Measurements from ENCODE around the gene MYO9B.

Gene MYO9B

GRCh38 chr19:17248011-17248776, 172.6 kb downstream of the MYO9B start:
- H3K4me2 ChIP-seq (ENCODE audit: low read length), result no peak overlapping the region
- no peaks in the 10 kb centered on the region for H4K20me1 ChIP-seq (ENCODE audit: insufficient read depth, low read length)
- H3K9me3 ChIP-seq (ENCODE audit: low read length), result no peaks in the 10 kb centered on the region
- H3K9me2 ChIP-seq (ENCODE audit: low read depth, low read length), result no peaks in the 10 kb centered on the region
- no peaks in the 10 kb centered on the region for H3K27me3 ChIP-seq (ENCODE audit: insufficient read depth, low read length)
- no peaks in the 10 kb centered on the region for H3F3A ChIP-seq (ENCODE audit: insufficient read depth, low read length)
- H2AFZ ChIP-seq (ENCODE audit: low read length), result no peak overlapping the region
- H3K9ac ChIP-seq (ENCODE audit: low read length), result no peak overlapping the region
- no peak overlapping the region for H3K4me3 ChIP-seq (ENCODE audit: low read depth, low read length, poor library complexity, severe bottlenecking)
- no peak overlapping the region for H3K27ac ChIP-seq (ENCODE audit: low read depth, low read length, poor library complexity, severe bottlenecking)
- no peaks in the 10 kb centered on the region for H3K36me3 ChIP-seq (ENCODE audit: insufficient read depth, low read length)
- H3K79me2 ChIP-seq (ENCODE audit: insufficient read depth, low read length), result no peaks in the 10 kb centered on the region
- no peak for TF ChIP-seq CTCF (IDR thresholded peaks at IDR 0.05; ENCODE audit: low read length)
- no peak for TF ChIP-seq EZH2 (IDR thresholded peaks at IDR 0.05; ENCODE audit: borderline replicate concordance, low read length)
- peaks cover 25% of the 10 kb centered on the region for H3K4me1 ChIP-seq (ENCODE audit: insufficient read depth, low read length, severe bottlenecking)

GRCh38 chr19:17249887-17250548, 174.4 kb downstream of the MYO9B start:
- no peak overlapping the region for H3K4me2 ChIP-seq (ENCODE audit: low read length)
- no peaks in the 10 kb centered on the region for H3F3A ChIP-seq (ENCODE audit: insufficient read depth, low read length)
- H4K20me1 ChIP-seq (ENCODE audit: insufficient read depth, low read length), result no peaks in the 10 kb centered on the region
- no peak overlapping the region for H3K9ac ChIP-seq (ENCODE audit: low read length)
- H2AFZ ChIP-seq (ENCODE audit: low read length), result no peak overlapping the region
- no peak for TF ChIP-seq EZH2 (IDR thresholded peaks at IDR 0.05; ENCODE audit: borderline replicate concordance, low read length)
- TF ChIP-seq CTCF (IDR thresholded peaks at IDR 0.05; ENCODE audit: low read length), result no peak
- no peaks in the 10 kb centered on the region for H3K9me3 ChIP-seq (ENCODE audit: low read length)
- no peaks in the 10 kb centered on the region for H3K36me3 ChIP-seq (ENCODE audit: insufficient read depth, low read length)
- H3K4me3 ChIP-seq (ENCODE audit: low read depth, low read length, poor library complexity, severe bottlenecking), result no peak overlapping the region
- no peaks in the 10 kb centered on the region for H3K79me2 ChIP-seq (ENCODE audit: insufficient read depth, low read length)
- no peak overlapping the region for H3K27ac ChIP-seq (ENCODE audit: low read depth, low read length, poor library complexity, severe bottlenecking)
- H3K4me1 ChIP-seq (ENCODE audit: insufficient read depth, low read length, severe bottlenecking), result peaks cover 8% of the 10 kb centered on the region
- no peaks in the 10 kb centered on the region for H3K9me2 ChIP-seq (ENCODE audit: low read depth, low read length)
- H3K27me3 ChIP-seq (ENCODE audit: insufficient read depth, low read length), result 0 out of 2 replicates have a peak, but pooled peaks cover 5% of the 10 kb centered on the region

- H3K4me2 ChIP-seq (ENCODE audit: low read length), result no peak overlapping the region
- H3F3A ChIP-seq (ENCODE audit: insufficient read depth, low read length), result no peaks in the 10 kb centered on the region
- H3K27ac ChIP-seq (ENCODE audit: low read depth, low read length, poor library complexity, severe bottlenecking), result no peak overlapping the region
- H2AFZ ChIP-seq (ENCODE audit: low read length), result no peak overlapping the region
- H3K79me2 ChIP-seq (ENCODE audit: insufficient read depth, low read length), result no peaks in the 10 kb centered on the region
- no peak for TF ChIP-seq EZH2 (IDR thresholded peaks at IDR 0.05; ENCODE audit: borderline replicate concordance, low read length)
- TF ChIP-seq CTCF (IDR thresholded peaks at IDR 0.05; ENCODE audit: low read length), result no peak
- H3K9me2 ChIP-seq (ENCODE audit: low read depth, low read length), result no peaks in the 10 kb centered on the region
- no peaks in the 10 kb centered on the region for H4K20me1 ChIP-seq (ENCODE audit: insufficient read depth, low read length)
- no peaks in the 10 kb centered on the region for H3K36me3 ChIP-seq (ENCODE audit: insufficient read depth, low read length)
- H3K4me1 ChIP-seq (ENCODE audit: insufficient read depth, low read length, severe bottlenecking), result no peaks in the 10 kb centered on the region
- no peaks in the 10 kb centered on the region for H3K9me3 ChIP-seq (ENCODE audit: low read length)
- H3K9ac ChIP-seq (ENCODE audit: low read length), result no peak overlapping the region
- peaks cover 5% of the 10 kb centered on the region; the same call in 1 of the 2 replicates for H3K27me3 ChIP-seq (ENCODE audit: insufficient read depth, low read length)
- H3K4me3 ChIP-seq (ENCODE audit: low read depth, low read length, poor library complexity, severe bottlenecking), result no peak overlapping the region
Observed at GRCh38 chr19:17254636-17255035, 179.1 kb downstream of the MYO9B start.
